Measurements from ENCODE around the gene DDIT4L.
A peak's percentile ranks its signal among the peaks of the same experiment; 100 is the strongest.
"Not testable (repeated sequence)": the region's sequence is repeated elsewhere in the genome, so short reads cannot be mapped to it uniquely, and the experiment has no call there.

DDIT4L gene

GRCh38 chr4:100189820-100190642, at the start of gene DDIT4L:
Gene DDIT4L (minus strand): TSS chr4:100190468. CDS start chr4:100189983, 485 bp downstream.
- DNase-seq (ENCODE audit: low read depth): no peak

GRCh38 chr4:100240008-100240407, 49.7 kb upstream of the DDIT4L start:
- DNase-seq (ENCODE audit: low read depth): no peak

GRCh38 chr4:100224721-100225120, 34.5 kb upstream of the DDIT4L start:
- no peak for DNase-seq (ENCODE audit: low read depth)

GRCh38 chr4:100224160-100224559, 33.9 kb upstream of the DDIT4L start:
- no peak for DNase-seq (ENCODE audit: low read depth)

GRCh38 chr4:100208964-100209363, 18.7 kb upstream of the DDIT4L start:
- DNase-seq (ENCODE audit: low read depth): no peak

- DNase-seq (ENCODE audit: low read depth): no peak
These were observed 18.2 kb upstream of the DDIT4L start for GRCh38 chr4:100208459-100208858.

GRCh38 chr4:100206850-100207249, 16.6 kb upstream of the DDIT4L start:
- DNase-seq (ENCODE audit: low read depth): no peak

- no peak for DNase-seq (ENCODE audit: low read depth)
These were observed 7.8 kb upstream of the DDIT4L start for GRCh38 chr4:100198061-100198460.

GRCh38 chr4:100196388-100197071, 6.3 kb upstream of the DDIT4L start:
- DNase-seq (ENCODE audit: low read depth): not testable (repeated sequence)

- DNase-seq (ENCODE audit: low read depth): peak; percentile 32
These were observed 654 bp upstream of the DDIT4L start for GRCh38 chr4:100190643-100191600.

- no peak for DNase-seq (ENCODE audit: low read depth)
These were observed 1.4 kb downstream of the DDIT4L start for GRCh38 chr4:100188829-100189228.

- no peak for DNase-seq (ENCODE audit: low read depth)
These were observed 2.5 kb downstream of the DDIT4L start for GRCh38 chr4:100187781-100188180.

GRCh38 chr4:100184787-100185186, 5.5 kb downstream of the DDIT4L start:
- no peak for DNase-seq (ENCODE audit: low read depth)

GRCh38 chr4:100177855-100178254, 12.4 kb downstream of the DDIT4L start:
- no peak for DNase-seq (ENCODE audit: low read depth)

GRCh38 chr4:100177126-100177525, 13.1 kb downstream of the DDIT4L start:
- DNase-seq (ENCODE audit: low read depth): no peak

- DNase-seq (ENCODE audit: low read depth): no peak
These were observed 14.4 kb downstream of the DDIT4L start for GRCh38 chr4:100175858-100176257.

GRCh38 chr4:100174985-100175383, 15.3 kb downstream of the DDIT4L start:
- DNase-seq (ENCODE audit: low read depth): no peak

GRCh38 chr4:100170986-100171385, 19.3 kb downstream of the DDIT4L start:
- no peak for DNase-seq (ENCODE audit: low read depth)

GRCh38 chr4:100169491-100170485, 20.5 kb downstream of the DDIT4L start:
- no peak for DNase-seq (ENCODE audit: low read depth)

- DNase-seq (ENCODE audit: low read depth): no peak
These were observed 21.7 kb downstream of the DDIT4L start for GRCh38 chr4:100168521-100168920.

Measured in fibroblast of the conjunctiva (primary cell).